ENCODE data around the gene TMTC4.

The TMTC4 gene

GRCh38 chr13:100565286-100565685, 109.3 kb downstream of the TMTC4 start:
- Histone ChIP-seq H3K27me3 (ENCODE audit: low read length) (no peaks in the 10 kb centered on the region), H3K27ac (ENCODE audit: low read depth, low read length) (no peak overlapping the region)

GRCh38 chr13:100564444-100565223, 110.0 kb downstream of the TMTC4 start:
- no peak overlapping the region for H3K9ac ChIP-seq (ENCODE audit: low read length)
- no peak overlapping the region for H2AFZ ChIP-seq (ENCODE audit: low read depth, low read length, severe bottlenecking)
- no peaks in the 10 kb centered on the region for H3K27me3 ChIP-seq (ENCODE audit: low read length)
- H3K9me3 ChIP-seq (ENCODE audit: insufficient read depth, low read length) = no peaks in the 10 kb centered on the region
- H3K9me2 ChIP-seq (replicated peaks; ENCODE audit: insufficient read depth, low read length) = no peaks in the 10 kb centered on the region
- H3K36me3 ChIP-seq (ENCODE audit: low read length) = no peaks in the 10 kb centered on the region
- TF ChIP-seq EZH2phosphoT487 (conservative IDR thresholded peaks at IDR 0.05; ENCODE audit: low read length) (no peak), CTCF (IDR thresholded peaks at IDR 0.05; ENCODE audit: insufficient read depth, low read length, poor library complexity, severe bottlenecking) (no peak)
- no peak overlapping the region for H3K27ac ChIP-seq (ENCODE audit: low read depth, low read length)
- H3F3A ChIP-seq (ENCODE audit: insufficient read depth) = no peaks in the 10 kb centered on the region
- H4K20me1 ChIP-seq (ENCODE audit: low read depth, low read length) = no peaks in the 10 kb centered on the region
- no peak overlapping the region for H3K4me2 ChIP-seq (ENCODE audit: low read depth, low read length, poor library complexity, severe bottlenecking)
- H3K4me3 ChIP-seq (ENCODE audit: insufficient read depth, low read length, poor library complexity, severe bottlenecking) = no peak overlapping the region
- no peaks in the 10 kb centered on the region for H3K79me2 ChIP-seq (ENCODE audit: insufficient read depth, low read length)

More at GRCh38 chr13:100565286-100565685, 109.3 kb downstream of the TMTC4 start:
- Histone ChIP-seq H4K20me1 (ENCODE audit: low read depth, low read length) (no peaks in the 10 kb centered on the region), H3K9me3 (ENCODE audit: insufficient read depth, low read length) (no peaks in the 10 kb centered on the region), H2AFZ (ENCODE audit: low read depth, low read length, severe bottlenecking) (no peak overlapping the region), H3K4me3 (ENCODE audit: insufficient read depth, low read length, poor library complexity, severe bottlenecking) (no peak overlapping the region), H3K9ac (ENCODE audit: low read length) (no peak overlapping the region), H3K79me2 (ENCODE audit: insufficient read depth, low read length) (no peaks in the 10 kb centered on the region), H3K36me3 (ENCODE audit: low read length) (no peaks in the 10 kb centered on the region), H3K4me2 (ENCODE audit: low read depth, low read length, poor library complexity, severe bottlenecking) (no peak overlapping the region), H3K9me2 (replicated peaks; ENCODE audit: insufficient read depth, low read length) (no peaks in the 10 kb centered on the region), H3F3A (ENCODE audit: insufficient read depth) (no peaks in the 10 kb centered on the region)
- TF ChIP-seq CTCF (IDR thresholded peaks at IDR 0.05; ENCODE audit: insufficient read depth, low read length, poor library complexity, severe bottlenecking) = no peak
- TF ChIP-seq EZH2phosphoT487 (conservative IDR thresholded peaks at IDR 0.05; ENCODE audit: low read length) = no peak

GRCh38 chr13:100563779-100564178, 110.8 kb downstream of the TMTC4 start:
- no peaks in the 10 kb centered on the region for H3K9me3 ChIP-seq (ENCODE audit: insufficient read depth, low read length)
- H3K27me3 ChIP-seq (ENCODE audit: low read length) = no peaks in the 10 kb centered on the region
- H4K20me1 ChIP-seq (ENCODE audit: low read depth, low read length) = no peaks in the 10 kb centered on the region
- H3K27ac ChIP-seq (ENCODE audit: low read depth, low read length) = no peak overlapping the region
- H3K4me3 ChIP-seq (ENCODE audit: insufficient read depth, low read length, poor library complexity, severe bottlenecking) = no peak overlapping the region
- H3F3A ChIP-seq (ENCODE audit: insufficient read depth) = no peaks in the 10 kb centered on the region
- H3K4me2 ChIP-seq (ENCODE audit: low read depth, low read length, poor library complexity, severe bottlenecking) = no peak overlapping the region
- no peak overlapping the region for H2AFZ ChIP-seq (ENCODE audit: low read depth, low read length, severe bottlenecking)
- no peaks in the 10 kb centered on the region for H3K36me3 ChIP-seq (ENCODE audit: low read length)
- H3K79me2 ChIP-seq (ENCODE audit: insufficient read depth, low read length) = no peaks in the 10 kb centered on the region
- TF ChIP-seq CTCF (IDR thresholded peaks at IDR 0.05; ENCODE audit: insufficient read depth, low read length, poor library complexity, severe bottlenecking) = no peak
- no peak for TF ChIP-seq EZH2phosphoT487 (conservative IDR thresholded peaks at IDR 0.05; ENCODE audit: low read length)
- no peaks in the 10 kb centered on the region for H3K9me2 ChIP-seq (replicated peaks; ENCODE audit: insufficient read depth, low read length)
- no peak overlapping the region for H3K9ac ChIP-seq (ENCODE audit: low read length)

Measured in SU-DHL-6 (cell line).